Liver (tissue), 2 donors: ENCODE data around the gene CCNL1.

ENCODE experiments used
- JUND ChIP-seq, 2 donors: IDR thresholded peaks; 2 replicates each; pipeline ENCODE4 v1.6.1; 2016; ENCODE audit warnings: antibody characterized with exemption in 2 of 2
- RAD21 ChIP-seq, 2 donors: IDR thresholded peaks; 2 replicates each; pipeline ENCODE4 v1.6.1; 2016; ENCODE audit warnings: antibody characterized with exemption in 2 of 2, mild to moderate bottlenecking in 2 of 2
- donor health status: healthy.

GRCh38 chr3:157190380-157190872 lies 30.5 kb upstream of the CCNL1 start:
- TF ChIP-seq RAD21 (IDR thresholded peaks at IDR 0.05) (no peak), JUND (IDR thresholded peaks at IDR 0.05) (no peak)
